IgD-negative memory B cell (primary cell): ENCODE data around the gene SLC15A5. TPM values are rescaled to one million over a fixed set of nuclear protein-coding genes. Genes with fewer than 3 reads are reported as not detected.

ENCODE experiments used
- H3K27ac Mint-ChIP-seq, 3 donors: one replicate each; pipeline ENCODE4 v1.8.0; 2020 to 2022; ENCODE audit warnings: mild to moderate bottlenecking in 3 of 3, mixed read lengths in 3 of 3, moderate library complexity in 1 of 3
- H3K27me3 Mint-ChIP-seq: one replicate; pipeline ENCODE4 v1.8.0; 2021; ENCODE audit warnings: mixed read lengths
- H3K36me3 Mint-ChIP-seq: one replicate; pipeline ENCODE4 v1.8.0; 2020; ENCODE audit warnings: mild to moderate bottlenecking, mixed read lengths
- H3K4me1 Mint-ChIP-seq, 3 donors: one replicate each; pipeline ENCODE4 v1.8.0; 2020 to 2022; ENCODE audit warnings: mixed read lengths in 3 of 3, mild to moderate bottlenecking in 1 of 3
- H3K4me3 Mint-ChIP-seq, 4 donors: one replicate each; pipeline ENCODE4 v1.8.0; 2020 to 2022; ENCODE audit warnings: mild to moderate bottlenecking in 4 of 4, mixed read lengths in 4 of 4, moderate library complexity in 3 of 4
- H3K9me3 Mint-ChIP-seq, 3 donors: one replicate each; pipeline ENCODE4 v1.8.0; 2020 to 2021; ENCODE audit warnings: mixed read lengths in 3 of 3, mild to moderate bottlenecking in 1 of 3
- polyA plus RNA-seq: library from polyadenylated mRNA; unstranded; fragments of 300-500 nt; fragmentation: Illumina TruSeq; gene quantifications from one replicate; pipeline ENCODE4 v1.2.3, GENCODE V29; 2021

SLC15A5 gene, protein sequence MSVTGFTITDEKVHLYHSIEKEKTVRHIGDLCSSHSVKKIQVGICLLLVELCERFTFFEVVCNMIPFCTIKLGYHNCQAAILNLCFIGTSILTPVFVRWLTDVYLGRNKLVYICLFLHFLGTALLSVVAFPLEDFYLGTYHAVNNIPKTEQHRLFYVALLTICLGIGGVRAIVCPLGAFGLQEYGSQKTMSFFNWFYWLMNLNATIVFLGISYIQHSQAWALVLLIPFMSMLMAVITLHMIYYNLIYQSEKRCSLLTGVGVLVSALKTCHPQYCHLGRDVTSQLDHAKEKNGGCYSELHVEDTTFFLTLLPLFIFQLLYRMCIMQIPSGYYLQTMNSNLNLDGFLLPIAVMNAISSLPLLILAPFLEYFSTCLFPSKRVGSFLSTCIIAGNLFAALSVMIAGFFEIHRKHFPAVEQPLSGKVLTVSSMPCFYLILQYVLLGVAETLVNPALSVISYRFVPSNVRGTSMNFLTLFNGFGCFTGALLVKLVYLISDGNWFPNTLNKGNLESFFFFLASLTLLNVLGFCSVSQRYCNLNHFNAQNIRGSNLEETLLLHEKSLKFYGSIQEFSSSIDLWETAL
- not detected for polyA plus RNA-seq

DNA sequence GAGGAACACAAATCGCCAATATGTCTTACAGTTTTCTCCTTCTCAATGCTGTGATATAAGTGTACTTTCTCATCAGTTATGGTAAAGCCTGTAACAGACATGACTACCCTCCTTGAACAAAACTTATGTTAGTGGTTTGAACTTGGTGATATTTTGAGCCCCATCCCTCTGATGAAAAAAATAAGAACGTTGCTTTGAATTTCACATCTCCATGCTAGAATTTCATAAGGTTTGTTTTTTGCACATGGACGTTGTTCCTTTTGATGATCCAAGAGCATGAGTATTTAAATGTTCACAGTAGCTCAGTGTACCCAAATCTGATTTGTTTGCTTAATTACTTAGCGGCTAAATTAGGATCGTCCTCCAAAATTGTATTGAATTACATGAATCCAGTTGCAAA lies at the start of gene SLC15A5:
Gene SLC15A5 (minus strand): TSS at position 101 of the 400 bp plus-strand sequence. CDS start 0 bp downstream, at position 101.
- Mint-ChIP-seq H3K27me3 (no peaks in the 10 kb centered on the region), H3K4me3 (no peak within 1 kb of the TSS), H3K36me3 (no peaks in the 10 kb centered on the region), H3K27ac (no peak within 1 kb of the TSS), H3K9me3 (peaks cover 1 to 10% (median 2%) of the 10 kb centered on the region in 3 donors), H3K4me1 (no peaks in the 10 kb centered on the region)

DNA sequence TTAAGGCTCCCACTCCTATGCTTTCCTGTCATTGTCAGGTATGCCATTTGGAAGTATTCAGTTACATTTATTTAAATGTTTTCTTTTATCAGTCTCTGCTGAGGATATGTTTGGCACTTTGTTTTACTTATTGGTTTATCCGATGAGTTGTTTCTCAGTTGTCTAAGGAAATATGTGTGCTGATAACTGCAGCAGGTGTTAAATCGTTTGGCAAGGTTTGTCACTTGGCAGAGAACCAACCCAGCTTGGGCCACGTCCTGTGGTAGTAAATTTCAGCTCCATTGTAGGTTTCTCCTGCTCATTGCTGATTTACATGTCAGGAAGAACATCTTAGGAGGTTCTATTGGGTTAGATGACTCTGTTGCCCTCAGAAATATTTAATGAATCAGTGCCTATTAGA lies 47.9 kb upstream of the SLC15A5 start:
- Mint-ChIP-seq H3K27ac (no peak overlapping the region), H3K4me3 (no peak overlapping the region), H3K36me3 (no peaks in the 10 kb centered on the region), H3K9me3 (peaks cover 3 to 10% (median 6%) of the 10 kb centered on the region in 3 donors), H3K4me1 (no peaks in the 10 kb centered on the region), H3K27me3 (no peaks in the 10 kb centered on the region)

DNA sequence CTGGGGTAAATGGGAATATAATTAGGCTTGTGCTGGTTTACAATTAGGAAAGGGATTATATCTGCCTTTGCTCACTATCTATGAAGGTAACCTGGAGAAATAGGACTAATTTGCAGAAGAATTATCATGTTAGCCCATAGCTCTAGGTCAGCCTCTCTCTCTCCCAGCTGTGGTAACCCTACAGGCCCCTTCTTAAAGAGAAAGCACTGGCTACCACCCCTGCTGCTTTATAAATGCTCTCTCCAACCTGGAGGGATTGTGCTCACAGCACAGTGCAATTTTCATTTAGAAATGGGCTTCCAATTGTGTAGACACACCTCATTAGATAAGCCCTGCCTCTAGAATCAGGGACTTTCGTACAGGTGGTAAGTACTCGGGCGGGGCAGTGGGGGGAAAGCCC lies 47.3 kb upstream of the SLC15A5 start:
- no peak overlapping the region for H3K27ac Mint-ChIP-seq
- no peaks in the 10 kb centered on the region for H3K36me3 Mint-ChIP-seq
- H3K9me3 Mint-ChIP-seq: peaks cover 3 to 10% (median 6%) of the 10 kb centered on the region in 3 donors
- H3K4me3 Mint-ChIP-seq: no peak overlapping the region
- H3K4me1 Mint-ChIP-seq: no peaks in the 10 kb centered on the region
- H3K27me3 Mint-ChIP-seq: no peaks in the 10 kb centered on the region

DNA sequence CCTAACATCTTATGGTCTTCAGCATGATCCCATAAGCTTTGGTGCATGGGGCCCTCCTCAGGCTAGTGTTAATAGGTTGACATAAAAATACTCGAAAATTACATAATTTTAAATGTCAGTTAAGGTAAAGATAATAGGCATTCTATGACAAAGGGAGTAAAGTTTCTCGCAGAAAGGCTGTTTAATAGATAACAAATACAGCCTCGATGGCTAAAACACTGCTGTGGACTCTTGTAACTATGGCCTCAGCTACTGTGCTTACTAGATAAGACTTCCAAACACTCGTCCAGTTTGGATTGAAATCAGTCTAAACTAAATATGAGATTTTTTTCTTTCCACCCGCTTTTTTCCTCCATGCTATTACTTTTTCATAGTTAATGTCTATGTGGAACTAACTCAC lies 46.8 kb upstream of the SLC15A5 start:
- no peaks in the 10 kb centered on the region for H3K4me1 Mint-ChIP-seq
- no peaks in the 10 kb centered on the region for H3K36me3 Mint-ChIP-seq
- H3K27ac Mint-ChIP-seq: no peak overlapping the region
- no peaks in the 10 kb centered on the region for H3K27me3 Mint-ChIP-seq
- H3K4me3 Mint-ChIP-seq: no peak overlapping the region
- H3K9me3 Mint-ChIP-seq: peaks cover 3 to 10% (median 6%) of the 10 kb centered on the region in 3 donors

DNA sequence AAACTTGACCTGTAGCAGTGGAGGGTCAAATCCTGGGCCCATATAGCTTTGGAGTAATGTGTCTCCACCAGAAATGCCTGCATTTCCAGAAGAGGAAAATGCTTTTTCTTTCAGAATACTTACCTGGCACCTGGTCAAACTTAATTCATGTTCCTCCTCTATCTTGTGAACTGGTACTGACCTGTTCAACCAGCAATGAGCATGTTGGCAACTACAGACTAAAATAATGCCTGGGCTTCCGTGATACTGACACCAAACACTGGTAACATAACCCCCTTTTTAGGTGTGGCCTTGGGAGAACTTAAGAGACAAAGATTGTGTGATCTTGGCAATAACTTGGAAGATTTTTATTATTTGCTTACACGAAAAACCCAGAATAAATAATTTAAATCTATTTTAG lies 46.2 kb upstream of the SLC15A5 start:
- Mint-ChIP-seq H3K9me3 (peaks cover 3 to 10% (median 4%) of the 10 kb centered on the region in 3 donors), H3K4me1 (no peaks in the 10 kb centered on the region), H3K36me3 (no peaks in the 10 kb centered on the region), H3K27ac (no peak overlapping the region), H3K27me3 (no peaks in the 10 kb centered on the region), H3K4me3 (no peak overlapping the region)

DNA sequence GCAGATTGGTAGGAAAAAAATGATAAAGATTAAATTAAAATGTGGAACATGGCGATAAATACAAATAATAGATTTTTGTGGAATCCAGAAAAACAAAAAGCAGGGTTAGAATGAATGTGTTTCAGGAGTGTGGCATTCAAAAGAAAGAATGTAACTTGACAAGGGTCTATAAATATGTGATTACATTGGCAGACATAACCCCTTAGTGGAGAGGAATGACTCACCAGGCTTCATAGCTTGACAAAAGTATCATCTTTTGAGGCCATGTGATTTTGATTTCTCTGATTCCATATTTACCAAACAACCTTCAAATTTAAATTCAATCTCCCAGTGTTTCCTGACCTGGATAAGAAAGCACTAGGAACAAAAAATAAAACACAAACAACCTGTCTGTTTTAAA lies 45.5 kb upstream of the SLC15A5 start:
- Mint-ChIP-seq H3K4me3 (no peak overlapping the region), H3K27ac (no peak overlapping the region), H3K4me1 (no peaks in the 10 kb centered on the region), H3K9me3 (peaks cover under 1 to 5% (median 3%) of the 10 kb centered on the region in 3 donors), H3K27me3 (no peaks in the 10 kb centered on the region), H3K36me3 (no peaks in the 10 kb centered on the region)

DNA sequence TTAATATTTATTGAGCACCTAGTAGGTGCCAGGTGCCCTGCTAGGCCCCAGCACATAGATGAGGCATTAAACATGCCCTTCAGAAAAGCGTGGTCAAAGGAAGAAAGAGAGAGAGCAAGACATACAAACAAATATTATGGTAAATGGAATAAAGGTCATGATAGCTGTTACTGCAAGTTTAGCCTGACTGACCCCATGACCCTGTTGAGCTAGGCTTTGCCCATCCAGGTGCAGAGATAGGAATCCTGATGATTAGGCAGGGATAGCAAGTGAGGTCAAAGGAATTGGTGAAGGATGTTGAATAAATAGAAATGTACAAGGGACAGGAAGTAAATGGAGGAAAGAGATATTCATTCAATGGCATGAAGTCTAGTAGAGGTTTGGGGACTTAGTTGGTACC lies 33.4 kb upstream of the SLC15A5 start:
- Mint-ChIP-seq H3K4me3 (no peak overlapping the region), H3K9me3 (peaks cover 0 to 24% (median 7%) of the 10 kb centered on the region in 3 donors), H3K27ac (no peak overlapping the region), H3K36me3 (no peaks in the 10 kb centered on the region), H3K27me3 (no peaks in the 10 kb centered on the region), H3K4me1 (no peaks in the 10 kb centered on the region)

DNA sequence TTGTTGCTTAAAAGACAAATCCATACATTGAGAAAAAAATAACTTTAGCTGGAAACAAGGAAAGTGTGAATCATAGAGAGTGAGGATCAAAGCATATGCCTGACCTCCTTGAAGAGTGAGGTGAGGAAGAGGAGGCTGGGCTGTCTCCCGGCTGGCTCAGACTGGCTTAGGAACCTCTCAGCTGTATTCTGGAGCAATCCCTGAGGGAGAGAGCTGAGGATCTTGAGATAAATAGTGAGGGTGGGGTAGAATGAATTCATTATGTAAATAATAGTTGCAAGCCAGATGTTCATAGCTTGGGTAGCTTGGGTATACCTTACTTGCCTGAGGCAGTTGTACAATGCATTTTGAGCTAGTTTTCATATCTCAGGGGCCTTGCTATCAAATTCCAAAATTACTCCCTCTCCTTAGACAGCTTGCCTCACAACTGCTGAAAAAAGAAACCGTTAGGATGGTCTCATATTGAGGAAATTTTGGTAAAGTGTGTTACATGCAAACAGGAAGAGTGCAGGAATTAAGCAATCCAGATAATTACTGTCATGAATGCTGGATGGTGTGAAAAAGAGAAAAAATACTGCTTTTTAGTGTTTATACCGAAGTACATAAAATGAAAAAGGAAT lies 30.5 kb upstream of the SLC15A5 start:
- no peaks in the 10 kb centered on the region for H3K27me3 Mint-ChIP-seq
- H3K36me3 Mint-ChIP-seq: no peaks in the 10 kb centered on the region
- H3K27ac Mint-ChIP-seq: no peak overlapping the region
- no peaks in the 10 kb centered on the region for H3K4me1 Mint-ChIP-seq
- peaks cover 0 to 23% (median 10%) of the 10 kb centered on the region in 3 donors for H3K9me3 Mint-ChIP-seq
- H3K4me3 Mint-ChIP-seq: no peak overlapping the region

DNA sequence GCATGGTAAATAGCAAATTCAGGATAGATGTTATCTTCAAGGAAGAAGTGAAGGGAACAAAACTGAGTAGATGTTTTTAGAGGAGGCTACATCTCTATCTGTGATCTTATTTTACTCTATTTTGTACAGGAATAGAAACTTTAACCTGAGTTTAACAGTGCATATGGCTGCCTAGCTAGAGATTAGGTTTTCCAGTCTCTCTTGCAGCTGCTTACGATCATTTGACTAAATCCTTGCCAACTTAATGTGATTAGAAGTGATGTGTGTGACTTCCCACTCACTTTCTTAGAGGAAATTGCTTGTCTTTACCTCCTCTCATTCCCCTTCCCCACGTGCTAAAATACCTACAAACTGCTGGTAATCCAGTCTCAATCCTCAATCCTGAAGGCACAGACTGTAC lies 26.5 kb upstream of the SLC15A5 start:
- Mint-ChIP-seq H3K36me3 (no peaks in the 10 kb centered on the region), H3K9me3 (peaks cover 0 to 6% (median 5%) of the 10 kb centered on the region in 3 donors), H3K4me1 (no peaks in the 10 kb centered on the region), H3K27ac (no peak overlapping the region), H3K27me3 (no peaks in the 10 kb centered on the region), H3K4me3 (no peak overlapping the region)

DNA sequence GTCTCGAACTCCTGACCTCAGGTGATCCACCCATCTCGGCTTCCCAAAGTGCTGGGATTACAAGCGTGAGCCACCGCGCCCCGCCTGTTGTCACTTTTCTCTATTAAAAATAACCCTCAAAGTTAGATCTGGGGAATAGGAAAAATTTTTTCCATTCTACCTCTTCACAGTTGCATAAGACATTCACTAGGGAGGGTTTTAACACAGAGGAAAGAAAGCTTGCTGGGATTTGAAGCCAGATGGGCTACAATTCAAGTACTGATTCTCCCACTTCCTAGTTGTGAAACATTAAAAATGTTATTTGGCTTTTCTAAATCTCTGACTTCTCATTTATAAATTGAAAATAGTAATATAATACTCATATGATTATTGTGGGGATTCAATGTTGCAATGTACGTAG lies 23.3 kb upstream of the SLC15A5 start:
- H3K27ac Mint-ChIP-seq: no peak overlapping the region

DNA sequence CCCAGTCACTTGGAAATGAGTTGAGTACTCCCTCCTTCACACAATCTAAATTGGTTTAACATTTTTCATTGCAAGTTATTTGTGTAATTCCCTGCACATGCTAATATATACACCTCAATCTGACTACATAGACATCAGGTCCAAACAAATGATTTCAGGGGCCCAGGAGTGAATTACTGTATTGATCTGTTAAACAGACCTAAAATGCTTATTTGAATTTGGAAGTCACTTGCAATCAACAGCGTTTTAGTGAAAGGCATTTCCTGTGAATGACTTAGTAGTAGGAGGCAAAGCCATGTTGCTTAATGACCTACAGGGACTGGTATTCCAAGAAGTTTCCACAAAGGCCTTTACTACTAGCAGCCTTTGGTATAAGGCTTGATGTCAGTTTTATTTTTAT lies 22.6 kb upstream of the SLC15A5 start:
- Mint-ChIP-seq H3K27ac (no peak overlapping the region), H3K36me3 (no peaks in the 10 kb centered on the region), H3K4me3 (no peak overlapping the region), H3K27me3 (no peaks in the 10 kb centered on the region), H3K4me1 (peaks cover 0 to 1% (median 0%) of the 10 kb centered on the region in 3 donors), H3K9me3 (peaks cover 0 to 5% (median 2%) of the 10 kb centered on the region in 3 donors)

More for the DNA sequence above, 23.3 kb upstream of the SLC15A5 start:
- Mint-ChIP-seq H3K4me3 (no peak overlapping the region), H3K9me3 (peaks cover 2 to 5% (median 3%) of the 10 kb centered on the region in 3 donors), H3K27me3 (no peaks in the 10 kb centered on the region), H3K4me1 (peaks cover 0 to 1% (median 0%) of the 10 kb centered on the region in 3 donors), H3K36me3 (no peaks in the 10 kb centered on the region)

DNA sequence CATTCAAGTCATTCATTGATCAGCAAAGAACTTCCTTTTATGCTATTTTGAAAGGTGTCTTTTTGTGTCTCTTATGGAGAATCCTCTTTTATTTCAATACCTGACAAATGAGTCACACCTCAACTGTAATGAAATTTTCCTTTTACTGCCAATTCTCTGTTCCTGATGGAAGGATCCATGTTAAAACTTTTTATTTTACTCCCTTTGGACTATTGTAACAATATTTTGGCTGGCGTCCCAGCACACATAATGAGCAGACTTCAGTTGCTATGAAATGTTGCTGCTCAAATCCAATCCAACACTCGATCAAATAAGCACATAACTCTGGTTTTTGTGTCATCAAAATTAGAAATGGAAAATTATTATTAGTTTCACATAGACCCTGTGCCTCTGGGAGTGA lies 21.9 kb upstream of the SLC15A5 start:
- Mint-ChIP-seq H3K4me3 (no peak overlapping the region), H3K9me3 (peaks cover 0 to 5% (median 2%) of the 10 kb centered on the region in 3 donors), H3K36me3 (no peaks in the 10 kb centered on the region), H3K27me3 (no peaks in the 10 kb centered on the region), H3K27ac (no peak overlapping the region), H3K4me1 (peaks cover 0 to 1% (median 0%) of the 10 kb centered on the region in 3 donors)

DNA sequence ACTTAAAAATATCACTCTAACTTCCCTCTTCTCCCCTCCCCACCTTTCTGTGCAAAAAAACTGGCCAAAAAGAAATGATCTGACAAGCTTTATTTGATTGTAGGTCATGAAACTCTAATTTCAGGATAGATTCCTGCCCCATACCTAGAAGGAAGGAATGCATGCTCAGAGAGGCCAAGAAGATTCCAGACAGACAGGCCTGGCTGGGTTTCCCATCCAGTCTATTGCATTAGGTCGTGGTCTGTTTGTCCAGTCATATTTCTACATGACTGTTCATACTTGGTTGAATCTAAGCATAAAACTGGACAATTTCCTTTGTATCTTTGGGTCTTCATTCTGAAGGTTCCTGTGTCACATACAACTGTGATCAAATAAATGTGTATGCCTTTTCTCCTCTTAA lies 20.0 kb upstream of the SLC15A5 start:
- Mint-ChIP-seq H3K36me3 (no peaks in the 10 kb centered on the region), H3K4me3 (no peak overlapping the region), H3K4me1 (peaks cover 0 to 1% (median 0%) of the 10 kb centered on the region in 3 donors), H3K27ac (no peak overlapping the region), H3K9me3 (peaks cover 0 to 9% (median 4%) of the 10 kb centered on the region in 3 donors), H3K27me3 (no peaks in the 10 kb centered on the region)

DNA sequence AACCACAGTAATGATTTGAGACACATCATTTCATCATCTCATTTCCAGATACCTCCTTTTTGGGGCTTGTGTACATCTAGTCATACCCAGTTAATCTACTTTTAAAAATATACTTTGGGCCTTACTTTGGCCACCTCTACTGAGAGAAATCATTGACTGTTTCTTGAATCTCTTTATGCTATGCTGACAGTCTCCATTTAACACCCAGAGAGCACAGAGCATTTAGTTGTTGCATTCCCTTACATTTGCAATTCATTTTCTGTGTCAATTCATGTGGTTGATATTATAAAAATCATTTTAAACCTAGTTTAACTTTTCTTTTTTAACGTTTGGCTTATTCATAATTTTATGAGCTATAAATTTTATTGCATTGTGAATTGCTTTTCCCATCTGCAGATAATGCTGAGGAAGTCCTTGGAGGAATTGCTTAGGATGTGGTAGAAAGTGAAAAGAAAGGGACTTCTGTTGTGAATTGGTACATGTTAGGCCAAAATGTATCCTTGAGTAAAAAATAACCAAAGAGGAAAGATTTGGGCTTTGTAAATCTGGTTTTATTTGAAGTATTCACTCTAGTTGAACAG lies 17.0 kb upstream of the SLC15A5 start:
- no peak overlapping the region for H3K27ac Mint-ChIP-seq
- H3K36me3 Mint-ChIP-seq: no peaks in the 10 kb centered on the region
- H3K4me1 Mint-ChIP-seq: peaks cover 0 to 1% (median 0%) of the 10 kb centered on the region in 3 donors
- H3K4me3 Mint-ChIP-seq: no peak overlapping the region
- no peaks in the 10 kb centered on the region for H3K27me3 Mint-ChIP-seq
- H3K9me3 Mint-ChIP-seq: peaks cover 1 to 10% (median 4%) of the 10 kb centered on the region in 3 donors

DNA sequence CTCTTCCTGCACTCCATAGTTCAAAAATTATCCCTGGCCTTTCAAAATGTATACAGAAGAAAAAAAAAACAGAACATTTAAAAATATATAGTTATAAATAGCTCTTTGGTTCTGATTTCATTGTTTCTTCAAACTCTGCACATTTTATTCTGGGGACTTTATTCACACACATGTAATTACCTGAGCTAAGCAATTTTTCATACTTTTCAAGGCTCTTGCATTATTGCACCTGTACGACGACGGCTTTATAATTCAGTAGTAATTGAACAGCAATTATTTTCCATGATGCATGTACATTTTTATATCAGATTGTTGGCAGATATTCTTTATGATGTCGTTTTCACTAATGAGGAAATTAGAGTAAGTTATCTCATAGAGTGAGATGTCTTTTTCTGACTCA lies 13.5 kb upstream of the SLC15A5 start:
- peaks cover 2 to 10% (median 3%) of the 10 kb centered on the region in 3 donors for H3K9me3 Mint-ChIP-seq
- no peaks in the 10 kb centered on the region for H3K4me1 Mint-ChIP-seq
- H3K27me3 Mint-ChIP-seq: no peaks in the 10 kb centered on the region
- no peak overlapping the region for H3K27ac Mint-ChIP-seq
- no peaks in the 10 kb centered on the region for H3K36me3 Mint-ChIP-seq
- H3K4me3 Mint-ChIP-seq: no peak overlapping the region
